Panc1 (cell line): ENCODE measurements around the gene SLC12A8. TPM values are rescaled to one million over a fixed set of nuclear protein-coding genes. Genes with fewer than 3 reads are reported as not detected.

Experiments
- ATAC-seq: fragments of 200-7000 bp; cut with Tn5 transposase; 2 replicates; pipeline ENCODE4 v1.9.1; 2020; ENCODE audit warnings: mild to moderate bottlenecking, moderate library complexity
- BruUV-seq: library from RNA; stranded (reverse); fragments of 400-500 nt; replicated peaks from 2 replicates; lab custom pipeline; 2021; lab: Mats Ljungman, UMichigan
- CTCF ChIA-PET: fragments of 300-600 bp; sonication (Branson Sonifier 250); formaldehyde crosslinking; loops from one replicate; lab custom pipeline; 2022; ENCODE audit warnings: antibody characterized with exemption; lab: Charles Lee
- POLR2A ChIA-PET: fragments of 300-600 bp; sonication (Branson Sonifier 250); formaldehyde crosslinking; loops from one replicate; lab custom pipeline; 2022; ENCODE audit warnings: antibody characterized with exemption; lab: Charles Lee
- DNase-seq: peaks from one replicate; pipeline ENCODE4 v3.0.0-alpha.2; 2010; ENCODE audit warnings: low read depth, low spot score
- H3K27ac ChIP-seq: 2 replicates; pipeline ENCODE4 v1.5.1; 2011; ENCODE audit warnings: mild to moderate bottlenecking, low read length, inconsistent platforms
- H3K27me3 ChIP-seq: fragments of 200-500 bp; sonication (Bioruptor generic); 2 replicates; pipeline ENCODE4 v1.6.0; 2014; ENCODE audit warnings: low read length, inconsistent platforms; ENCODE audit not compliant: control insufficient read depth, insufficient read depth
- H3K36me3 ChIP-seq: fragments of 200-500 bp; sonication (Bioruptor generic); 2 replicates; pipeline ENCODE4 v1.5.1; 2014; ENCODE audit warnings: inconsistent platforms, mild to moderate bottlenecking, low read length, moderate library complexity; ENCODE audit not compliant: control insufficient read depth, insufficient read depth
- H3K4me1 ChIP-seq: 2 replicates; pipeline ENCODE4 v1.5.1; 2011; ENCODE audit warnings: inconsistent platforms, mild to moderate bottlenecking, low read length, moderate library complexity; ENCODE audit not compliant: control insufficient read depth, insufficient read depth
- H3K4me3 ChIP-seq, 2 experiments: 2 replicates each; pipeline ENCODE4 v1.5.1; 2011 to 2012; ENCODE audit warnings: low read depth in 2 of 2, low read length in 2 of 2, mild to moderate bottlenecking in 2 of 2, inconsistent platforms in 1 of 2, moderate library complexity in 1 of 2
- H3K9me3 ChIP-seq: fragments of 200-500 bp; sonication (Bioruptor generic); 2 replicates; pipeline ENCODE4 v1.5.1; 2014; ENCODE audit warnings: low read depth, mild to moderate bottlenecking, inconsistent platforms, low read length, moderate library complexity; ENCODE audit not compliant: control insufficient read depth, insufficient read depth
- CTCF ChIP-seq: fragments of 450-650 bp; IDR thresholded peaks from 2 replicates; pipeline ENCODE4 v1.5.1; 2017; ENCODE audit warnings: mild to moderate bottlenecking
- POLR2AphosphoS5 ChIP-seq: IDR thresholded peaks from 2 replicates; pipeline ENCODE4 v1.6.1; 2012; ENCODE audit warnings: mild to moderate bottlenecking, low read depth, low read length, moderate library complexity
- REST ChIP-seq, 2 experiments: IDR thresholded peaks; 2 replicates each; pipeline ENCODE4 v1.6.1; 2011 to 2012; ENCODE audit warnings: low read depth in 2 of 2, control low read depth in 1 of 2, low read length in 1 of 2, mild to moderate bottlenecking in 1 of 2, moderate library complexity in 1 of 2; ENCODE audit not compliant: insufficient read depth in 1 of 2
- SIN3A ChIP-seq: IDR thresholded peaks from 2 replicates; pipeline ENCODE4 v1.6.1; 2012; ENCODE audit warnings: low read depth, mild to moderate bottlenecking, low read length, moderate library complexity, borderline replicate concordance; ENCODE audit not compliant: insufficient read depth
- TCF7L2 ChIP-seq: IDR thresholded peaks from 2 replicates; pipeline ENCODE4 v1.6.1; 2011; ENCODE audit warnings: mild to moderate bottlenecking, low read depth, low read length, inconsistent platforms
- in situ Hi-C: cut with HindIII; loops from 2 replicates; pipeline ENCODE4 v1.10.0; 2016; ENCODE audit warnings: low sequenced_read_pairs, low pct_unique_long_range_greater_than_20kb
- intact Hi-C: fragments of 100-400 bp; cut with micrococcal nuclease; formaldehyde crosslinking; loops from one replicate; pipeline ENCODE4 v1.10.0; 2022; ENCODE audit not compliant: unreplicated experiment
- total RNA-seq: library from RNA; stranded (reverse); gene quantifications from one replicate; pipeline ENCODE4 v1.2.1, GENCODE V29; 2021; ENCODE audit not compliant: unreplicated experiment

The SLC12A8 gene
- total RNA-seq, 1 experiment from 2014 or later = 7.0 TPM

- H3K27me3 ChIP-seq = no peaks in the 10 kb centered on the region
- intact Hi-C loops = no loop called here
- H3K27ac ChIP-seq = no peak overlapping the region
- POLR2A ChIA-PET = interaction anchor here (0.6 kb wide), 1 partner anchor 36 kb away, joined by 3 read pairs; no protein-coding TSS in a partner anchor
- BruUV-seq = no TSS peak
- in situ Hi-C loops = no loop called here
- H3K4me3 ChIP-seq = no peak overlapping the region
- no peaks in the 10 kb centered on the region for H3K36me3 ChIP-seq
- CTCF ChIA-PET = interaction anchor here (0.7 kb wide), 1 partner anchor 11 kb away, joined by 10 read pairs; no protein-coding TSS in a partner anchor
- DNase-seq (no peak), ATAC-seq (no peak)
- no peaks in the 10 kb centered on the region for H3K9me3 ChIP-seq
- TF ChIP-seq TCF7L2 = no peak
- no peak for TF ChIP-seq REST (IDR thresholded peaks at IDR 0.05; ENCODE audit: insufficient read depth in 1 of 2, low read depth in 2 of 2, low read length in 1 of 2)
- no peak for TF ChIP-seq SIN3A
- TF ChIP-seq POLR2AphosphoS5 = no peak
- TF ChIP-seq CTCF = no peak
- H3K4me1 ChIP-seq = peaks cover 15% of the 10 kb centered on the region
Observed at GRCh38 chr3:125103406-125103805, 109.1 kb downstream of the SLC12A8 start.

- in situ Hi-C loops (no loop called here), intact Hi-C loops (no loop called here)
- no peaks in the 10 kb centered on the region for H3K27me3 ChIP-seq
- DNase-seq = no peak
- no TSS peak for BruUV-seq
- no peak overlapping the region; the same call in 1 of the 2 replicates for H3K27ac ChIP-seq
- no peaks in the 10 kb centered on the region for H3K36me3 ChIP-seq
- ATAC-seq = peak; percentile 53; the same call in 1 of the 2 replicates
- POLR2A ChIA-PET = no interaction called here
- CTCF ChIA-PET = no interaction called here
- peaks cover 10% of the 10 kb centered on the region for H3K4me1 ChIP-seq
- H3K4me3 ChIP-seq = no peak overlapping the region
- no peaks in the 10 kb centered on the region for H3K9me3 ChIP-seq
- TF ChIP-seq REST (IDR thresholded peaks at IDR 0.05; ENCODE audit: insufficient read depth in 1 of 2, low read depth in 2 of 2, low read length in 1 of 2) (peak; percentile 58 to 65; a peak in 1 of 4 replicates), TCF7L2 (no peak), CTCF (no peak), SIN3A (no peak), POLR2AphosphoS5 (no peak)
Observed at GRCh38 chr3:125102470-125102869, 110.1 kb downstream of the SLC12A8 start.
